ENCODE results near the gene ACAD9.
"Not testable (repeated sequence)": the region's sequence is repeated elsewhere in the genome, so short reads cannot be mapped to it uniquely, and the experiment has no call there.

Gene ACAD9

DNA sequence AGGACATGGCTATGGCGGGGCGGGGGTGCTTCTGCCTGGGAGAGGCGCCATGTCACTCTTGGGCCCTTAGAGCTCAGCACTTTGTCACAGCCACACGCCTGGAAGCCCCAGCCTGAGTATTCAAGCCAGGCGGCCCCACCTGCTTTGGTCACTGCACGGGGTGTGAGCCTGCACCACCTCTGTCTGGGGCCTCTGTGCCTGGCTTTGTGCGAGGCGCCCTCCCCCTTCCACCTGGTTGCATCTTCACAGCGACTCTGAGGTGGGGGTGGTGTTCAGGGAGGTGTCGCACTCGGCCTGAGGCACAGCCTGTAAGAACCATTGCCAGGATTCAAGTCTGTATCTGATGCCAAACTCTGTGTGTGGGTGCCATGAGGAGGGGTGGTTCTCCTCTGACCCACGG lies 24.1 kb downstream of the ACAD9 start:
- no peak for DNase-seq

DNA sequence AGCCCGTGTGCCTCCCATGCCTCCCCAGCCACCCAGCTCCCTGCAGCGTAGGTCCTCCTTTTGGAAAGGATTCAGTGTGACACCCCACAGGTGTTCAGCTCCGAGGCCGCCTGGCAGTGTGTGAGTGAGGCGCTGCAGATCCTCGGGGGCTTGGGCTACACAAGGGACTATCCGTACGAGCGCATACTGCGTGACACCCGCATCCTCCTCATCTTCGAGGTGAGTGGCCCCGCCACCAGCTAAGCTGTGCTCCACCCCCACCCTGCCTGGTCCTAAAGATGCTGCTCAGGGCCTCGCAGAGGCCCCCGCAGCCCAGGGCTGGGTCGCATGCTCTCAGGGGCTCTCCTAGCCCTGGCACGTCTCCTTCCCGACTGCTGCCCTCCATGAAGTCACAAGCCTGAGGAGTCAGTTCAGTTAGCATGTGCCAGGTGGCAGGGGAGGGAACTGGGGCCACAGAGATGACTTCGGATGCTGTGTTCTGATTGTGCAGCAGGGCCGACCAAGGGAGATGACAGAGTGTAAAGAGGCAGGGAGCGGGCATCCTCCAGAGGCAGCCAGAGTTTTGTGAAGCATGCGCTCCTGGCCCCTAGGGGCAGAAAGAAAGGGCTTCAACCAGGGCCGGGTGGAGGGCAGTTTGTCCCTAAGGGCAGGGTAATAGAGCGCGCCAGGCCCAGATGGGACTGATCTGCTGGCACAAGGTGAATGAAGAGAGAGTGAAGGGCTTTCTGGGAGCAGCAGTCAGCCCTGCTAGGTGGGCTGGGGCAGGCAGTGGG lies 26.8 kb downstream of the ACAD9 start:
- DNase-seq, result no peak

DNA sequence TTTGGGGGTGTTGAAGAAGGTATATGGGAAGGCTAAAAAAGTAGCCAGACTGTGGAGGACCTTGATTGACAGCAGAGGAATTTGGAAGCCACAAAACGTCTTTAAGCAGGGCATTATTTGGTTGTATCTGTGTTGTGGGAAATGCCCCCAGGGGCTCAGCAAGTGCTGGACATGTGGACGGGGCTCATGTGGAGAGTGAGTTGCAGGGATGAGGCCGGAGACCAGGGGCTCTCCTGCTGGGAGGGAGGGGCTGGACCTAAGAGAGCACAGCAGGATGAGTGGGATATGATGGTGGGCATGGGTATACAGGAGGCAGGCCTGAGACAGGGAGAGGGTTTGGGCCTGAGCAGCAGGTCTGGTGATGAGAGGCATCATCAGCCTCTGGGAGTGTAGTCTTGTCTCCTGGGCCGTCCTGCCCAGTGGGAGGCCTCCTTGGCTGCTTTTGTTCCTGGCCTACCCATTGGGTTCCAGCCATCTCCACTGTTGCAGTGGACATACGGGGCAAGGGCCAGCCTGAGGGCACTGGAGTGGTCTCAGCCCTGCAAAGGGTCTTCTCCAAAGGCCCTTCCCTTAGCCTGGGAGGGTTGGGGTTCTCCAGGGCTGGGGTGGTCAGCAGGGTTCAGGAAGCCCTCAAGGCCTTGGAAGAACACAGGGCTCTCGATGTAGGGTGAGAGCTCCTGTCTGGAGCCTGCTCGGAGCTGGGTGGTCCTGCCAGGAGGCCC lies 27.5 kb downstream of the ACAD9 start:
- DNase-seq, result no peak

DNA sequence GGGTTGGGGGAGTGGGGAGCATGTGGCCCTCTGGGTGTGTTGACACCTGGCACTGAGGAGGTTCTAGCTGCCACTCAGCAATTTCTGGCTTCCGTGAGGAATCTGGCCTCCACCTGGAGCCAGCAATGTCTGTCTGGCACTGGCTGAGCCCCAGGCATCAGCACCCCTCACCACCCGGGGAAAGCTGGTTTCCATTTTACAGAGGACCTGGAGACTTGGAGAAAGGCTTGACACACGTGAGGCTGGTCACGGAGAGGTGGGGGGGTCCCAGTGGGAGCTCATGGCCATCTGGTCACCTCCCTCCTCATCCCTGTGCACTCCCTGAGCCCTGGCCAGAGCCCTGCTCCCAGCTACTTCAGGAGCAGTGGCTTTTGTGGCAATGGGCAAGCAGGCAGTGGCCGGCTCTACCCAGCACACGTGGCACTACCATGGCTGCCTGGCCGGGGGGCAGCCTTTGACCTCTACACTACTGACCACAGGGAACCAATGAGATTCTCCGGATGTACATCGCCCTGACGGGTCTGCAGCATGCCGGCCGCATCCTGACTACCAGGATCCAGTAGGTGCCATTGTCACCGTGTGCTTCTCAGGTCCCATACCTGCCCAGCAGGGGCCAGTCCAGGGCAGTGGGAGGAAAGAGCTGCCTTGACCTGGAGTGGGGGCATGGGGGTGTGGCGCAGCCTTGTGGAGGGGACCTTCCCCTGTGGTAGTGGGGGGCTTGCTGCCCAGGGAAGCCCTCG lies 28.5 kb downstream of the ACAD9 start:
- DNase-seq, result no peak

DNA sequence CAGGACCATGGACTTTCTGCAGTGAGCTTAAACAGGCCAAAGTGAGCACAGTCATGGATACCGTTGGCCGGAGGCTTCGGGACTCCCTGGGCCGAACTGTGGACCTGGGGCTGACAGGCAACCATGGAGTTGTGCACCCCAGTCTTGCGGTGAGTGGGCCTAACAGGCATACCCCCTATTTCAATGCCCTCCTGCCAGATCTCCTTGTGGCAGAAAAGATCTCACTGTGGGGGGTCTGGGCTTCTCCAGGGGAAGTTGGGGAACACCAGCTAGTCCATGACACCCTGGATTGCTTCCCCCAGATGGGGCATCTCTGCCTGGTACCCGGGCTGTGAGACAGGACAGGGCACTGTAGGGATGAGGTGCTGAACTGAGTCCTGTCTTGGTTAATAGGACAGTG lies 29.5 kb downstream of the ACAD9 start:
- no peak for DNase-seq

DNA sequence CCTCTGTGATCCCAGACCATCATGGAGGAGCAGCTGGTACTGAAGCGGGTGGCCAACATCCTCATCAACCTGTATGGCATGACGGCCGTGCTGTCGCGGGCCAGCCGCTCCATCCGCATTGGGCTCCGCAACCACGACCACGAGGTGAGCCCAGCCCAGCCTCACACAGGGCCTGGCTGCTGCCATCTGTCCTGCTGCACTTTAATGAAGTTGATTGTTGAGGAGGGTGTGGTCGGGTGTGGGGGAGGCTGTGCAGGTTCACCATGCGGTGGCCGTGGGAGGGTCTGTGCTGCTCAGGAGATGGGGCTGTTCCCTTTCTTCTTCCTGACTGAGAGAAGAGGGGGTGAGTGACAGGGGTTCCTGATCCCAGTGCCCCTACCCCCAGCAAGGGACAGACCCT lies 30.6 kb downstream of the ACAD9 start:
- DNase-seq, result no peak

DNA sequence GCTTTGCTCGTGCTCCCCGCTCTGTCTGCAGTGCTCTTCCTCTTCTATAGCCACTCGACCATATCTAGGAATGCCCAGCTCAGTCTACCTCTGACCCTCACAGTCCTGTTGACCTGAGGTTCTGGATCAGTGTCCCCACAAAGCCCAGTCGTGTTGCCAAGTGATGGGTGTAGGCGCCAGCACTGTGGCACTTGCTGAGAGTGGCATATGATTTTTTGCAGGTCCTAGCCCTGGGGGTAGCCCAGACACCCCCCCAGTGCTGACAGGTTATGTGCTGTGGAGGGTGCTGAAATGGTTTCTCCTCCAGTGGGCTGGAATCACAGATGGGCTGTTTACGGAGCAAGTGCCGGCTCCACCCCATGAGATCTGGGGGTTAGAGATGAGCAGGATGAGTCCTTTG lies 32.5 kb downstream of the ACAD9 start:
- no peak for DNase-seq

DNA sequence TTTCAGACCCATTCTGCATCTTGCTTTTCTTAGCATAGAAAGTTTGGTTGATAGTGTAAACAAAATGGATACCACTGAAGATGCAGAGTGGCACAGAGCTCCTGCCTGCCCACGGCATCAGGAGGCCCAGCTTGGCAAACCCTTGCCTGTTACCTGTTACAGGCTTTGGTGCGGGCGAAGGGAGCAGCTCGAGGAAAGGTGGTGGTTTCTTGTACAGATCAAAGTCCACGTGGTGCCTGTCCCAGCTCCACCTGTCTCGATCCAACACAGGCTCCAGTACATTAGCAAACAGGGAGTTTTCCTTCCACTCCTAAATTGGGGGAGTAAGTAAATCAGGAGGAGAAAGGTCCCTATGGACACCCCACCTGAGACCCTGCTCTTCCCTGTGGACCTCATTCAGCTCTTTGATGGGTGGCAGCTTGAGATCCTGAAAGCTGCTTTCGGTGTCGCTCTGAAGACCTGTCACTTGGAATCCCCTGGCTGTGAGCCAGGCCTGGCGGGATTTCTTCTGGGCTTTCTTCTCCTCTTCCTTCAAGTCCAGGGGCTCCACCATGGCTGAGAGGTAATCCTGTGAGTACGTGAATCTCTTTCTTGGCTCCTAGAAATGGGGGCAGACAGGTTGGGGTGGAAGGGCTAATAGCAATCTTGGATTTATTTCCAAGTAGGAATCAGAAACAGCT lies 35.7 kb downstream of the ACAD9 start:
- DNase-seq, result no peak

DNA sequence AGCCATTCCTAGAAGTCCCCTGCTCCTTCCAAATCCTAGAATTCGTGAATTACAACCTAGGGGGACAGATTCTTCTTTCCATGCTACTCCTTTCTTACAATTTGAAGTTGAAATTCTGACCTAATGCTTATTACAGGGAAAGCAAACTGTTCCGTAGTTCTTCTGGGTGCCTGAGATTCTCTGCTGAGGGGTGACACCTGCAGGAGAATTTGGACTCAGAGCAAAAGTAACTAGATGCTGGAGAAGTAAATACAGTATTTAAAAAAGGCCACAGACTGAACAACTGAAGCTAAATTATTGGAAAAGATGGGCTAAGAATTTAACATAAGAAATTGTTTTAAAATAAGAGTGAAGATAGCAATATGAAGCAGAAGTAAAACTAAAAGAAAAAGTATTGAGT lies 37.9 kb downstream of the ACAD9 start:
- DNase-seq, result no peak

DNA sequence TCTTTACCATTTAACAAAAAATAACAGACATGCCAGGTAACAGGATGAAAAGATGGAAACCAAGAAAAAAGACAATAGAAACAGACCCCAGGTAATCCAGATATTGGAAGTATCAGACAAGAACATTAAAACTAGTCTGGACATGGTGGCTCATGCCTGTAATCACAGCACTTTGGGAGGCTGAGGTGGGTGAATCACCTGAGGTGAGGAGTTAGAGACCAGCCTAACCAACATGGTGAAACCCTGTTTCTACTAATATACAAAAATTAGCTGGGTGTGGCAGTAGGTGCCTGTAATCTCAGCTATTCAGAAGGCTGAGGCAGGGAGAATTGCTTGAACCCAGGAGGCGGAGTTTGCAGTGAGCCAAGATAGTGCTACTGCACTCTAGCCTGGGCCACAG lies 40.6 kb downstream of the ACAD9 start:
- no peak for DNase-seq

DNA sequence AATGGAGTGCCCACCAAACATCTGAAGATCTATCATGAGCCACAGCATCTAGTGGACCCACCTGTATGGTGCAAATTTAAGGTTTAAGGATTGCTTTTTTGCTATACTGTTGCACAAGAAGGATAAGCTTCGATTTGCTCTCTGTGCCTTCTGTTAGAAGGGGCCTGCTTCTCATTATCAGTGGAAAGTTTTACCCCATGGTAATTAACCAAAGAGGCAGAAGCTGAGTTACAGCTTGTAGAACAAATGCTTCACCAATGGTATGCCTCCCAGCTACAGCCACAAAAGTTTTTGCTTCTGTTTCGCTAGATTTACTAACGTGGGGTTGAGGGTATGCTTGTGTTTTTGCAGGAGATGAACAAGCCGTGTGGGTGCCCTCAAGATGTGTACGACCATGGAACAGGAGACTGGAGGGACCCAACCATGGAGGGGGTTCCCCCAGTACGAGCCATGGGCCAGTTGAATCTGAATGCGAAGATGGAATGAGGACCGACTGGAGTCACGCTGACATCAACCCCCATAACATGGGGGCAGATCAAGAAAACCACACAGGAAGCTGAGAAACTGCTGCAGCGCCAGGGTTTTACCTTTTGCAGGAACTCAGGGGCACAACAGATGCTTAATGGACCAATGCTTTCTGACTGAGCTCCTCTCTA lies 43.5 kb downstream of the ACAD9 start:
- no peak for DNase-seq

DNA sequence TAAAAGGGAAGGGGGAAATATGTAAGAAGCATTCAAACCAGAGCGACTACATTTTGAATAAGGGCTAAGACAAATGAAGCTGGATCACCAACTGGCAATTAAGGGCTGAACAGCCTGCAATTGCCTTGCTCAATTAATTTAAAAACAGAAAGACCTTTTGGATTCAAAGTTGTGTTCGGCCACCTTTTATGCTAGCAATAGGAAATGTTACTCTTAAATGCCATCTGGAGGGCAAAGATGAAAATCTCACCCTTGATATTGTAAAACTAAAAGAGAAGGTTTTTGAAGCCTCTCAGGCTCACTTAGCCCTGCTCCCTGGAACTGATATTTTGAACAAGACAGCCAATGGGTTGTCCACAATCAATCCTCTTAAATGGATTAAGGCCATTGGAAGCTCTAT lies 44.2 kb downstream of the ACAD9 start:
- DNase-seq, result no peak

DNA sequence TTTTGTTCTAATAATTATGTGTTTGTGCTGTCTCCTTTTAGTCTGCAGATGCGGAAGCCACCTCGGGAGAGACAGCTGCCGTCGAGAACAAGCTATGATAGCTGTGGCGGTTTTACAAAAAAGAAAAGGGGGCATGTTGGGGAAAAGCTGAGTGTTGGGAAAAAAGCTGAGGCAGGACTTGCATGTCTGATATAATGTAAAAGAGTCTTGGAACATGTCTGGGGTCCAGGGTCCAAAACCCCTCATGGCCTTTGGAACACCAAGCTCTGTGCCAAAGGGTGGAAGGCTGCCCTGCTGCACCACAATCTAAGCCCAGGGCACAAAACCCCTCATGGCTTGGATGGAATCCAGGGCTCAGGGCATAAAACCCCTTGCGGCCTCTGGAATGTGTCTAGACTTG lies 44.6 kb downstream of the ACAD9 start:
- DNase-seq, result not testable (repeated sequence)

DNA sequence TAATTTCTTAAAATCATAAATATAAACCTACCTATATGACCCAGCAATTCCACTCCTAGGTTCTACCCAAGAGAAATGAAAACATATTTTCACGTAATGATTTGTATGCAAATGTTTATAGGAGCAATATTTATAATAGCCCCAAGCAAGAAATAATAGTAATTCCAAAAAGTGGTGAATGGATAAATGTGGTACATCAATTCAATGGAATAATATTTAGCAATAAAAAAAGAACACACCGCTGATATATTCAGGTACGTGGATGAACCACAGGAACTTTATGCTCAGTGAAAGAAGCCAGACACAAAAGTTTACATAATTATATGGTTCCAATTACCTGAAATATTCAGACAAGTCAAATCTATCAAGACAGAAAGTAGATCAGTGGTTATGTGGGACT lies 49.9 kb downstream of the ACAD9 start:
- DNase-seq, result no peak

DNA sequence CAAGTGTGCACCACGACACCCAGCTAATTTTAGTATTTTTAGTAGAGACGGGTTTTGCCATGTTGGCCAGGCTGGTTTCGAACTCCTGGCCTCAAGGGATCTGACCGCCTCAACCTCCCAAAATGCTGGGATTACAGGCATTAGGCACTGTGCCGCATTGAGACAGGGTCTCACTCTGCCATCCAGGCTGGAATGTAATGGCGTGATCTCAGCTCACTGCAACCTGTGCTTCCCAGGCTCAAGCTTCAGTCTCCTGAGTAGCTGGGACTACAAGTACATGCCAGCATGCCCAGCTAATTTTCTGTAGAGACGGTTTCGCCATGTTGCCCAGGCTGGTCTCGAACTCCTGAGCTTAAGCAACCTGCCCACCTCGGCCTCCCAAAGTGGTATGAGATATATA lies 51.6 kb downstream of the ACAD9 start:
- no peak for DNase-seq

DNA sequence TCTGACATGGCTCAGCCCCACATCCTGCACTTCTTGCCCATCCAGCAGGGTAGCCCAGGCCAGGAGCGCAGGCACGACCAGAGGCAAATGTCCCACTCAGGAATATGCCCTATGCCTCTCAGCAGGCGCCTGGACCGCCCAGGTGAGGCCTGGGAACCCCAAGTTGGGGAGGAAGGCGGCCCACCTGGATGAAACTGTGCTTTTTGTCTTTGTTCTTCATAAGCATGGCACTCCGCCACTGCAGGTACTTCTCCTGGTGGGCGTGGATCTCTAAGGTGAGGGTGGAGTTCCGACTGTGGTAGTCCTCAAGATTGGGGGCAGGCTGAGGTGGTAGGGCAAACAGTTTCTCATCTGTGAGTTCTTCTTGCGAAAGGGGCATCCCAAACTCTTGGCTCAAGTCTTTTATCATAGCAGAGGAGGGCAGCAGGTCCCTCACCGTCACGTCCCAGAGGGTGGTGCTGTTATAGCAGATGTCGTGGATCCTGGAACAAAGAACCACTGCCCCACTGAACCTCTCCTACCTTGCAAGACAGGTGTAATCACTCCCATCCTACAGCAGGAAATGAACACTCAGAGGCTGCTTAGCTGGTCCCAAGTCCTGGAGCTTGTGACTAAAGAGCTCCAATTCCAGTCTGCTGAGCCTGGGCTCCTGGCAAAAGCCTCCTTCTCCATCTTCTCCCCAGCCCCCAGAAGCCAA lies 53.2 kb downstream of the ACAD9 start:
- DNase-seq, result no peak

DNA sequence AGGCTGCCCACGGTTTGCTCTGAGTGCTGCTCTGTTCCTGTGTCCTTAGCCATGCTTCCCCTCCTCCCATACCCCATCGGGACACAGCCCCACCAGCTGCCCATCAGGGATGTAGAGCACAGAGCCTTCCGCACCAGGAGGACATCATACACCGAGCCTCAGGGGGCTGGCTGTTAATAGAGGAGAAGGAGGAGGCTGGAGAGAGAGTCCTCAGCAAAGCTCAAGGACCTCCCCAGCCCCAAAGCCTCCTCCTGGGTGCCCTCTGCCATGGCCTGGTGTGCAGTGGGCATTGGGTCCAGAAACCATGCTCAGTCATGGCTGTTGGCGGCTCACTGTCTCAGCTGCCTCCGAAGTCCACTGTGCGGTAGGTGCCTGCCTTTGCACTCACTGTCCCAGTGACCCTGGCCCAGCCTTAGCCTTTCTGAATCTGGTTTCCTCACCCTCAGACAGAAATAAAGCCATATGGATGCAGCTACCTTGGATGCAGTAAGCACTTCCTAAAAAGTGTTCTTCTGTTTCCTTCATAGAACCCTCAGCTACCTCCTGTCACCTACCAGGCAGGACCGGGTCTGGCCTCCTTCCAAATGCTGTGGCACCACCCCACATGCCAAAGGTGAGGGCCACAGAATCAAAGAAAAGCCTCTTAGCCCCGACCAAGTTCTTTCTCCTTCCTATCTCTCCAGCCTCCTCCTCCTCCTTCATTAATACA lies 53.9 kb downstream of the ACAD9 start:
- no peak for DNase-seq

DNA sequence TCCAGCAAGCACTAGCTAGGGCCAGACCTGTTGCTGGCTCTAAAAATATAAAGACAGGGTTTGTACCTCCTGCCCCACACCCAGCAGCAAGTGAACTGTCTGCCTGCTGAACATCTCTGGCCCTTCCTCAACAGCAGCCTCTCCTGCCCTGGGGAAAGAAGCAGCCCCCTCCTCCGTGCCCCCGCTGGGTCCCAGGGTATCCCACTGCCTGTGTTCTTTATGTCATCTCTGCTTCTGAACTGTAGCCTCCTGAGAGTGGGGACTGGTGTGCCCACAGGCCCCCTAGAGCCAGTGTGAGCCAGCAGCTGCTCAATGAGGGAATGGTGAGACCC lies 54.5 kb downstream of the ACAD9 start:
- DNase-seq, result no peak

DNA sequence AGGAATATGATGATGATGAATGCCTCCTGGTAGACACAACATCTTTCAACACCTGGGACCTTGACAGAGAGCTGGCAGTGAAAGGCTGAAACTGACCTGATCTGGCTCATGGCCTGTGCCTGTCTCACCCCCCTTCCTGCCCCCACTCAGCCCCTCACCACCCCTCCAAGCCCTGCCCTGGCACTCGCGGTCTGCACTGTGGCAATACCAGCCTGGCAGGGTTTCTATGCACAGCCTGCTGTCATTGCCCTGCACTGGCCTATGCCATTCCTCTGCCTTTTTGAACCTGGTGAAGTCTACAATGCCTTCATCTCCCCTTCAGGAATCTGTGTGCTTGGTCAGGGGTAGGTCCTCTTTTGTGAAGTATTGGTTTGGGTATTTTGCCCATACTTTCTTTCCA lies 56.5 kb downstream of the ACAD9 start:
- DNase-seq, result no peak

DNA sequence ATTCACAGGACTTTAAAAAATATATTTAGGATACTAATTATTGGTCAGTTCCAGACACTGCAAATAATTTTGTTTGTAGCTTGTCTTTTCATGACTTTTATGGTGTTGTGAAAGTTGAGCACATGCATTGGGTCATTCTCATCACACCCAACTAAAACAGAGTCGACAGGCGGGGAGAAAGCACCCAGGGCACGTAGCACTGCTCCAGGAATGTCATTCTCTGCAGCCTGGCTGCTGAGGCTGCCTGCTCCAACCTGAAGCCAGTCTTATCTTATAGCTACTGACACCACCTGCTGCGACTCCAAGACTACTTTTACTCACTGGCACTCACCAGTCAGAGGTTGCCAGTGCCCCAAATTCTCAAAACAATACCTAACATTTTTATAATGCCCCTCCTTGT lies 56.9 kb downstream of the ACAD9 start:
- DNase-seq, result no peak

DNA sequence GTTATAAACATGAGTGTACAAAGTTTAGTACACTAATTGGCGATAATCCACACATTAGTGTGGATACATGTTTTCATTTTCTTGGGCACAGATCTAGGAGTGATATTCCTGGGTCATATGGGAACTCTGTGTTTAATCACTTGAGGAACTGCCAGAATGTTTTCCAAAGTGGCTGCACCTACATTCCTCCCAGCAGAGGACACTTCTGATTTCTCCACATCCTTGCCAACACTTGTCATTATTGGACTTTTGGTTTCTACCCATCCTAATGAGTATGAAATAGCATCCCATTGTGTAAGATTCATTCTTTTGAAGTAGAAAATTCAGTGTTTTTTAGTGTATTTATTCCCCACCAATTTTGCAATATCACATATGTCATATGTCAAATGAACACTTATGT lies 60.8 kb downstream of the ACAD9 start:
- no peak for DNase-seq

Data from inflammatory macrophage treated with lipopolysaccharide for 4 hours (primary cell).